VCaP (cell line): ENCODE measurements around the gene DNAJA4.

ENCODE experiments used
- H3K27ac ChIP-seq: fragments of 450-650 bp; 2 replicates; pipeline ENCODE4 v1.5.1; 2017
- CTCF ChIP-seq: fragments of 450-650 bp; conservative IDR thresholded peaks from 2 replicates; pipeline ENCODE4 v1.5.1; 2017; ENCODE audit warnings: mild to moderate bottlenecking, moderate library complexity

The DNAJA4 gene

GRCh38 chr15:78236491-78236890 is 27.9 kb upstream of the DNAJA4 start:
- H3K27ac ChIP-seq = no peak overlapping the region
- TF ChIP-seq CTCF = no peak

DNA sequence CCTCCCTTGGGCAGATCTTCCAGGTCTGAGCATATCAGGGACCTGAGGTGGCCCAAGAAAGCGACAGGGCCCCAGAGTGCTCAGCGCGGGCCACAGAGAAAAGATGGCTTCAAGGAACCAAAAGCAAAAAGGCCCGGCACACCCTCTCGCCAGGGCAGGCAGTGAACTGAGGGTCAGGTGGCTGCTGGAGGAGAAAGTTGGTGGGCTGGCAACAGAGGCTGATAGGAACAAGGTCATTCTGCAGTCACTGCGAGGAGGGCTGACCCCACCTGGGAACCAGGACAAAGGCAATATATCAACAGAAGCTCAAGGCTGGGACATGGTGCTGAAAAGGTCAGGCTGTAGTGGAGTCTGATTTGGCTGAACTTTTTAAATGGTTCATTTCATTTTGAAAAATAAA is 27.2 kb upstream of the DNAJA4 start:
- no peak for TF ChIP-seq CTCF
- H3K27ac ChIP-seq = no peak overlapping the region

DNA sequence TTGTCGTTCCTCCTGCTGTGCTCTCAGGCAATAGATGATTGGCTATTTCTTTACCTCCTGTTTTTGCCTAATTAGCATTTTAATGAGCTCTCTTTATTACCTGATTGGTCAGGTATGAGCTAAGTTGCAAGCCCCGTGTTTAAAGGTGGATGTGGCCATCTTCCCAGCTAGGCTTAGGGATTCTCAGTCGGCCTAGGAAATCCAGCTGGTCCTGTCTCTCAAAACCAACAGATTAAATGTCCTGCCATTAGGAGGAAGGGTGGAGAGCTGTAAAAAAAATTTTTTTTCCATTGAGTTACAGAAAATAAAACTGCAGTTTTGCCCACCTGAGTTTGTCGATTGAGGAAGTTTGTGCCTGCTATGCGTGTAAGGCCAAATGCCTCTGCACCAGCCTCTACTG is 24.6 kb upstream of the DNAJA4 start:
- no peak overlapping the region for H3K27ac ChIP-seq

GRCh38 chr15:78241017-78241416 is 23.3 kb upstream of the DNAJA4 start:
- no peak overlapping the region for H3K27ac ChIP-seq
- TF ChIP-seq CTCF = peak; percentile 98

More for the DNA sequence above, 24.6 kb upstream of the DNAJA4 start:
- TF ChIP-seq CTCF = no peak

DNA sequence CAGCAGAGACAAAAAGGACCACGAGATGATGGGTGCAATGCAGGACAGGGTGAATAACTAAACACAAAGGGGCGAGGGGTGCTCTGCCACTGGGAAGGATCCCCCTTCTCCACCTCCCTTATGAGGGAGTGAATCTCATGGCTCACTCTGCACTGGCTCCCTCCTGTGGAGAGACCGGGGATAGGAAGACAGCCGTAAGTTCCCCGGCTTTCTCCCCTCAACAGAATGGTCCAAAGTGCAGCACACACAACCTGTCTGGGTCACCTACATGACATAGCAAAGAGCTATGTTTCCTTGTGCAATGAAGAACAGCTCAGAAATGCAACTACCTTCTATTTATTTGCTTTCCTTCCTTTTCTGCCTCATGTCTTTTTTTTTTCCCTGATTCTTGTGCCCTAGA is 22.2 kb upstream of the DNAJA4 start:
- TF ChIP-seq CTCF = peak; percentile 48; the same call in 1 of the 2 replicates
- H3K27ac ChIP-seq = no peak overlapping the region

- TF ChIP-seq CTCF = no peak
- peak overlapping the region; percentile 18; the same call in 1 of the 2 replicates for H3K27ac ChIP-seq
These were observed 21.3 kb upstream of the DNAJA4 start for GRCh38 chr15:78243058-78243457.

DNA sequence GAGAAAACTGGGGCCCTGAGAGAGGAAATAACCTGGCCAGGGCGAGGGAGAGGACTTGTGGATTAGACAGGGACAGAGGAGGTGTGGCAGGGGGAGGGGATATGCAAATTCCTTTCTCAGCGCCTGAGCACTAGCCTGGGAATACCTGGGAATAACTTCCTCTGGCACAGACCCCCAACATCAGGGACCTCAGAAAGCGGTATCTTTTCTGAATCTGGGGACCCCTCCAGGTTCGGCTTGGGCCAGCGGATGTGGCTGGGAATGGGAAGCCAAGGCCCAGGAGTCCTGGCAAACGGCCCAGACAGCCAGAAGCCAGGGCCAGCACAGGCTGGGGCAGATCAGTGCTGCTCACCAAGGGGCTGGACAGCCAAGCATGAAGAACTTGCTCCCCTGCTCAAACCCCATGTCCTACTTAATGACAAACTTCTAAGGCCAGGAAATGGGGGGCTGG is 20.8 kb upstream of the DNAJA4 start:
- H3K27ac ChIP-seq = peak overlapping the region; percentile 18; the same call in 1 of the 2 replicates
- no peak for TF ChIP-seq CTCF
